Dedifferentiated amniotic fluid mesenchymal stem cell (primary cell): ENCODE data around the gene FURIN.
A peak's percentile ranks its signal among the peaks of the same experiment; 100 is the strongest.
"Not testable (repeated sequence)": the region's sequence is repeated elsewhere in the genome, so short reads cannot be mapped to it uniquely, and the experiment has no call there.

Experiments
- DNase-seq: peaks from one replicate; pipeline ENCODE4 v3.0.0-alpha.2; 2016; ENCODE audit errors: extremely low spot score

Gene FURIN

DNA sequence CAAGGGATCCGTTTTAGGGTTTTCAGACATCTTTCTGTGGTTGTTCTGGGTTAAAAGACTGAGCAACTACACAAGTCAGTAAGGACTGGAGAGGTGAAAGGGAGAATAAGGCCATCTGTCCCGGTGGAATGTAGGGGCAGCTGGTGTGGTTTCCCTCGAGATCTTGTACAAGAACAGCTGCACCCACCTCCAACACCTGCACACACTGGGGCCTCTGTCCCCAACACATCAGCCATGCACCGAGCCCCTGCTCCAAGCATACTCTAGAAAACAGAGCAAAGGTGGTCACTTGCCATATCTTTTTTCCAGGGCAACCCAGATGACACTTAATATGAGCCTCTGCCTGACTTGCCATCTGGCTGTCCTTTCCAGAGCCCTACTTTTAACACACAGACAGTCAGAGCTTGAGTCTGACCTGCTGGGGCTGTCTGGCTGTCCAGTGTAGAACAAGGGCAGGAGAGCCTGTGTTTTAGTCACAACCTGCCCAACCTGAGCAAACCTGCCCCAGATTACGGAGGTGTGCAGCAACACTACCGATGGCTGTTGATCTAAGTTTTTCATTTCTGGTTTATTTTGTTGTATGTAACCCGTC is 46.9 kb downstream of the FURIN start:
- DNase-seq, result no peak

DNA sequence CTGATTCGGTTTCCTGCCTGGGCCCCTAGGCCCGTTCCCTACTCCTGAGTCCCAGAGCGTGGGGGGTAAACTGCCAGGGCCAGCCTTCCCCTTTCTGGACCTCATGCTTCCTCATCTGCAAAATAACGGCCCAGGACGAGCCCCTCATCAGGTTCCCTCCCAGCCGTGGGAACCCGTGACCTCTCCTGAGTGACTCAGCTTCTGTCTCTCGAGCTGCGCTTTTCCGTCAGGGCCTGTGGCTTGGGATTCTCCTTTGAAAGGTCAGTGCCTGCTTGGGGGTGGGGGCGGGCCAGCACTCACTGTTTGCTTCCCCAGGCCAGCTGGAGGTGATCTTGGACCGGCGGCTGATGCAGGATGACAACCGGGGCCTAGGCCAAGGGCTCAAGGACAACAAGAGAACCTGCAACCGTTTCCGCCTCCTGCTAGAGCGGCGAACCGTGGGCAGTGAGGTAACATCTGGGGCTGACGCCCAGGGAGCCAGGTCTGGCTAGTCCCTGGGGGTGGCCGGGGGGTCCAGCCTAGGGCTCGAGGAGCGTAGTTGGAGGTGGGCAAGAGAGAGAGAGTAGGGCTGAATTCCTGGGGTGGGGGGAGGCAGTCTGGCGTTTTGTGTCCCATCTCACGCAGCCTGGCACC is 47.5 kb downstream of the FURIN start:
- DNase-seq, result no peak

DNA sequence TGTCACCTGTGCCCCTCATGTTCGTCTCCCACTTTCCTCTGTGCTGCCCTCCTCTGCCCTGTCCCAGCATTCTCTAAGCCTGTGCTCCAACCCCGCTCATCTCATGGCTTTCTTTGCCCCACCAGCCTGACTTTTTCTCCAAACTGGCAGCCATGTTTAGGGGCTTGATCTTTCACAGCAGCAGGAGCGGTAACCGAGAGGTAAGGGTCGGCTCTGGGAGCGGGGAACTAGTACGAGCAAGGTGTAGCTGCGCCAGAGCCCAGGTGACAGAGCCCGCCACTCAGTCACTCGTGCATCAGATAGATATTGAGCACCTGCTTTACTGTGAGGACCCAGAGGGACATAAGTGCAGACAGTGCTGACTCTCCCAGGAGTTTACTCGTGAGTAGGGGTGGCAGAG is 48.1 kb downstream of the FURIN start:
- DNase-seq, result no peak

DNA sequence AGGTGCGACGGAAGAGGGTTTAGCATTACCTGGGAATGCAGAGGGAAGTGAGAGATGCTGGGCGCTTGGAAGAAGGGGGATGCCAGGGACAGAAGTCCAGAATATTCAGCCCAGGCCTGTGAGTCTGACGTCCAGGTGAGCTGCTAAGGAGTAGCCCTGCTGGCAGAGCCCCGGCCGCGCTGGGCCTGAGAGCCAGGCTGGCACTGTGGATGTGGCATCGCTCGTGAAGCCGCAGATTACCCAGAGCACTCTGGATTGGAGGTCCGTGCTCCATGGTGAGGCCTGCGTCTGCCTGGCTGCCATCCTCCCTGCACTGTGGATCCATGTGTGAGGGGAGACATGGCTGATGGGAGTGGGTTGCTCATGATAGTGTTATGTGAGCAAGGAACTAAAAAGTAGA is 49.2 kb downstream of the FURIN start:
- no peak for DNase-seq

GRCh38 chr15:90918034-90918788 is 49.8 kb downstream of the FURIN start:
- DNase-seq, result no peak

GRCh38 chr15:90918835-90919234 is 50.4 kb downstream of the FURIN start:
- no peak for DNase-seq

DNA sequence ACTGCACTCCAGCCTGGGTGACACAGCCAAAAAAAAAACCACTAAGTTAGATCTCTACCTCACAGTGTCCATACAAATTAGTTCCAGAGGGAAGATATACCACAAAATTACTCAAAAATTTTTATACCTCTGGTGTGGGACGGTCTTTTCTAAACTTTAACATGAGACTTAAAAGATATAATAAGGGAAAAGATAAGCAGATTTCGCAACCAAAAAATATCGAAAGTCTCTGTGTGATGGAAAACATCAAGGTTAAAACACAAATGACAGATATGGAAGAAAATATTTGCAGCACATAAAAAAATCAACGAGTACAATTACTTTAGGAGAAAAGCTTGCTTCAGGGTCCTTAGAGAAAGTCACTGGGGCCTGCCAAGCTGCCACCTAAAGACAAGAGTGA is 53.5 kb downstream of the FURIN start:
- no peak for DNase-seq

DNA sequence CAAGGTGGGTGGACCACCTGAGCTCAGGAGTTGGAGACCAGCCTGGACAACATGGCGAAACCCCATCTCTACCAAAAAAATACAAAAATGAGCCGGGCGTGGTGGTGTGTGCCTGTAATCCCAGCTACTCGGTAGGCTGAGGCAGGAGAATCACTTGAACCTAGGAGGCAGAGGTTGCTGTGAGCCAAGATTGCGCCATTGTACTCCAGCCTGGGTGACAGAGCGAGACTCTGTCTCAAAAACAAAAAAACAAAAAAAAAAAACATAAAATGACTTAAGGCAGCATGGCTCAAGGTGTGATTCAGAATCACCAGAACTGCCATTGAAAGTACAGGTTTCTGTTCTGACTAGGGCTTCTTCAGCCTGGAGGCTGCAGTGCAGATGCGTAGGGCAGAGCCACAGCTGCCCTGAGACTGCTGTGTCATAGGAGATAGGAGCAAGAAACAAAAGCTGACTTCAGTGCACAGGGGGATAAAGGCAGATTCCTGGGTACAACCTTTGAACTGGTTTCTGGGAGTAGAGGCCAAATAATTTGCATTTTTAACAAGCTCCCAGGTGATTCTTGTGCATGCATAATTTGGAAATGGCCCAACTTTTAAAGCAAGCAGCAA is 54.4 kb downstream of the FURIN start:
- DNase-seq, result not testable (repeated sequence)

DNA sequence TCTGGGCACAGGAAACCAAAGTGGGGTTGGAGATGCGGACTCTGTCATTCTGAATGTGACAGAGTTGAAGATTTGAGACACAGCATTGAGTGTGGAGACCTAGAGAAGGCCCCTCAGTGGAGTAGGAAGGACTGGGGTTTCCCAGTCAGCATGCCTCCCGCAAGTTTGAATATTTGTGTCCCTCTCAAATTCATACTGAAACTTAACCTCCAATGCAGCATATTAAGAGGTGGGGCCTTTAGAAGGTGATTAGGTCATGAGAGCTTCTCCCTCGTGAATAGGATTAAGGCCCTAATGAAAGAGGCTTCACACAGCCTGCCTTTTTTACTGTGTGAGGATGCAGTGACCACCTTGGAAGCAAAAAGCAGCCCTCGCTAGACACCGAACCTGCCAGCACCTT is 56.0 kb downstream of the FURIN start:
- DNase-seq, result no peak

DNA sequence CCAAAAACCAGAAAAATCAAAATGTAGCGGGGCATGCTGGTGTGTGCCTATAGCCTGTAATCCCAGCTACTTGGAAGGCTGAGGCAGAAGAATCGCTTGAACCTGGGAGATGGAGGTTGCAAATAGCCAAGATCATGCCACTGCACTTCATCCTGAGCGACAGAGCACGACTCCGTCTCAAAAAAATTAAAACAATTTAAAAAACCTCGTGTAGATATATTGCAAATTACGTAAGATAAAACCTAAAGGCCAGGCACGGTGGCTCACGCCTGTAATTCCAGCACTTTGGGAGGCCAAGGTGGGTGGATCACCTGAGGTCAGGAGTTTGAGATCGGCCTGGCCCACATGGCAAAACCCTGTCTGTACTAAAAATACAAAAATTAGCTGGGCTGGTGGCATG is 58.4 kb downstream of the FURIN start:
- not testable (repeated sequence) for DNase-seq

DNA sequence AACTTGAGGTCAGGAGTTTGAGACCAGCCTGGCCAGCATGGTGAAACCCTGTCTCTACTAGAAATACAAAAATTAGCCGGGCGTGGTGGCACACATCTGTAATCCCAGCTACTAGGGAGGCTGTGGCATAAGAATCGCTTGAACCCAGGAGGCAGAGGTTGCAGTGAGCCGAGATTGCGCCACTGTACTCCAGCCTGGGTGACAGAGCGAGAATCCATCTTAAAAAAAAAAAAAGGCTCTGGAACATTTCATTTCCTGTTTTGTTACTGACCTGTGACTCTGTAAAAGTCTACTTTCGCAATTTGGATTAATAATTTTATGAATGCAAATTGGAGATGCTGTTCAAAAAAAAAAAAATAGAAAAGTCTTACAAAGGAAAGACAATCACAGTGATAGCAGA is 59.7 kb downstream of the FURIN start:
- not testable (repeated sequence) for DNase-seq

DNA sequence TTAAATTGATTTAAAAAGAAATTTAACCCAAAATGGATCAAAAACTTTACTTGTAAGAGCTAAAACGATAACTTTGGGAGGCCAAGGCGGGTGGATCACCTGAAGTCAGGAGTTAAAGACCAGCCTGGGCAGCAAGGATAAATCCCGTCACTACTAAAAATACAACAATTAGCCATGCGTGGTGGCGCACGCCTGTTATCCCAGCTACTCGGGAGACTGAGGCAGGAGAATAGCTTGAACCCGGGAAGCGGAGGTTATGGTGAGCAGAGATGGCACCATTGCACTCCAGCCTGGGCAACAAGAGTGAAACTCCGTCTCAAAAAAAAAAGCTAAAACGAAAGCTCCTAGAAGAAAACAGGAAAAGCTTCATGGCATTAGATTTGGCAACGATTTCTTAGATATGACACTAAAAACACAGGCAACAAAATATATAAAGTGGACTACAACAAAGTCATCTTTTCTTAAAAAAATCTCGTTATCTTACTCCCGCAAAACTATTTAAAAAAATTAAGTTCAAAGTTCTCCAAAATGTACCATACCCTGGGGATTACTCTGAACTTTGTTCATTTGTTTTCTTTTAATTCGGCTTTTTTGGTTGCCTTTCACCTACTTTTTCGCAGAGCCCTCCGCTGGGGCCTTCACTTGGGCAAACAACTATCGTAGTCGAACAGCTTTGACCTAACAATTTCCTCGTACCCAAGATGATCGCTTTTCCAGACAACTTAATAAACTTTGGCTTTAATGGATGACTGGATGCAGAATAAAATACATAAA is 61.0 kb downstream of the FURIN start:
- DNase-seq, result peak; percentile 18

- DNase-seq, result no peak
Observed at GRCh38 chr15:90930861-90931574, 62.6 kb downstream of the FURIN start.

DNA sequence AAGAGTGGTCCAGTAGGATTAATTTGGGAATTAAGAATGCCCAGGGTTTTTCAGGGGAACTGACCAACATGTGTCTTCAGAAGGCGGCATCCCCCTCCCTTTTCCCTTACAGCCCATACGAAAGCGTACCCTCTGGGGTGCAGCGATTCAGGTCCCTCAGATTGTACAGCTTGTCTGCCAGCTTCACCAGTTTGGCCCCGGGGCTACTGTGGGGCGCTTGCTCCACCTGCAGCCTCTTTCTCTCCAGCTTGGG is 63.1 kb downstream of the FURIN start:
- DNase-seq, result no peak

- peak; percentile 76 for DNase-seq
Observed at GRCh38 chr15:90931828-90932659, 63.7 kb downstream of the FURIN start, which contains the start of gene HDDC3. Gene HDDC3 (minus strand): TSS chr15:90932549. CDS start chr15:90932540, 9 bp downstream.

- DNase-seq, result no peak
Observed at GRCh38 chr15:90932660-90932991, 64.2 kb downstream of the FURIN start.
